HG02571 (cell line): ENCODE data around the gene MARCHF3.
"Not testable (repeated sequence)": the region's sequence is repeated elsewhere in the genome, so short reads cannot be mapped to it uniquely, and the experiment has no call there.

Experiments
- ATAC-seq: cut with Tn5 transposase; IDR thresholded peaks from one replicate; pipeline ENCODE4 v1.9.1; 2021; ENCODE audit warnings: mild to moderate bottlenecking, moderate library complexity; ENCODE audit not compliant: unreplicated experiment

Gene MARCHF3, protein sequence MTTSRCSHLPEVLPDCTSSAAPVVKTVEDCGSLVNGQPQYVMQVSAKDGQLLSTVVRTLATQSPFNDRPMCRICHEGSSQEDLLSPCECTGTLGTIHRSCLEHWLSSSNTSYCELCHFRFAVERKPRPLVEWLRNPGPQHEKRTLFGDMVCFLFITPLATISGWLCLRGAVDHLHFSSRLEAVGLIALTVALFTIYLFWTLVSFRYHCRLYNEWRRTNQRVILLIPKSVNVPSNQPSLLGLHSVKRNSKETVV

DNA sequence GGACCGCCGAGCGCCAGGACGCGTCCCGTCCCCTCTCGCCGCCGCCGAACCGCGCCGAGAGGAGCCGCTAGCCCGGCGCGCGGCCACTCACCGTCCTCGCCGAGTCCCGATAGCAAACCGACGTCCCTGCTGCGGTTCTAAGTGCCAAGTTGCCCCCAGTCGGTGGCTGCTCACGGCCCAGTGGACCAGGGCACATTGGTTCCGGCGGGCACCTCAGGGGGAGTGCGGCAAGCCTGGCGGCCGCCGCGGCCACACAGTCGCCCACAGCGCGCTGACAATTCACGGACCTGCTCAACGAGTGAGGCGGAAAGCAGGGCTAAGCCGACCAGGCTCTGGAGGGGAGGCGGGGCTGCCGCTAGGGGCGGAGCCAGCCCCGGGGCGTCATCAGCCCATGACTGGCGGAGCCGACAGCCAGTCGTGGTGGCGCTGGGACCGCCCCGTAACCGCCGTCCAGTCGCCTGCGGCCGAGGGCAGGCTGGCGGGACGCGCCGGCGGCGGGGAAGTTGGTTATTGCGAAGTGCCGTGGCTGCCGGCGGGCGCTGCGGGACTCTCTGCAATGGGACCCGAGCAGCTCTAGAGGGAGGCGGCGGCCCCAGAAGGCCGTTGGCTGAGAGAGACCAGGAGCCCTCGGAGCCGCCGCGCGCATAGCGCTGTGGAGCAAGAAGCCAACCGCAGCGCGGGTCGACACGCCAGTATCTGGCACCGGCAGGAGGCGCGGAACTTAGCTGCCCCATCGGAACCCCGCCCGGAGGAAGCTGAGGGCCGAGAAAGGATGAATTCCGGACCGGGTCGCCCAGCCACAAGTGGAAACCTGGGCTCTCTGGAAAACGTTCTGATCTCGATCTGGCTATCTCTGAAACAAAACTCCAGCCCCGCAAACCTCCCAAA is at the start of gene MARCHF3:
MARCHF3 (minus strand) TSS at position 300 of the 888 bp plus-strand sequence. CDS start 112,387 bp downstream, outside the sequence.
- peak; percentile 95 for ATAC-seq

DNA sequence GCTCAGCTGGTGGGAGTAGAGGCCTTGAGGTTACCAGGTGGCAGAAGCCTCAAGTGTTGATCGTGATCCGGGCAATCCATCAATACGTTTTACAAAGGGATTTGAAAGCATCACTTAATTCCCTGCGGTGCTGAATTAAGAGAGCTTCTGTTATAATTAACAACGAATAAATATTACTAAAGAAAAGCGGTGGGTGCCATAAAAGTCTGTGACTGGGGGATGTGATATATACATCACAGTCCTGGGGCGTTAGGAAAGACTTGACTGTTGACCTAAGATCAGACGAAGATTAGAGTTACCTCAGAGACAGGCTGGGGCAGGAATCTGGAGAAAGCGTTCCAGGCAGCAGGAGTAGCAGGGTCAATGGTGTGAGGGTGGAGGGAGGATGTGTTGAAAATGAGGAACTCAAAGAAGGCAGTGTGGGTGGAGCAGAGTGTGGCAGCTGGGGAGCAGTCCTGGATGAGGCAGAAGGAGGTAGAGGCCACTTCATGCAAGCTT is 49.7 kb upstream of the MARCHF3 start:
- ATAC-seq = no peak

DNA sequence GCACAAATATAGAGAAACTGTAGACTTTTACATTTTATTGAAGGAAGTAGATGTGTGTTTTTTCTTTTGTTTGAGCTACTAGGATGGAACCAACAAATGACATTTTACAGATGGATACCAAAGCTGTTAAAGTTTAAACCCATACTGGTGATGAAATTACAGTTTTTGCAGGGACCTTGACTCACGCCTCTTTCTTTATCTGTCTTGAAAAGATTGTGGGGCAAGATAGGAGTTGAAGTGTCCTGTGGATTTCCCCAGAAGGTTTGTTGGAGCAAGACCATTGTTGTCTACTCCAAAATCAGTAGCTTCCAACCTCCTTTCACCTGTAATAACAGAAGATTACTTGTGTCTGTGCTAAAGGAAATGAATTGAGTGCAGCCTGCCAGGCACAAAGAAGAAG is 47.0 kb upstream of the MARCHF3 start:
- no peak for ATAC-seq

DNA sequence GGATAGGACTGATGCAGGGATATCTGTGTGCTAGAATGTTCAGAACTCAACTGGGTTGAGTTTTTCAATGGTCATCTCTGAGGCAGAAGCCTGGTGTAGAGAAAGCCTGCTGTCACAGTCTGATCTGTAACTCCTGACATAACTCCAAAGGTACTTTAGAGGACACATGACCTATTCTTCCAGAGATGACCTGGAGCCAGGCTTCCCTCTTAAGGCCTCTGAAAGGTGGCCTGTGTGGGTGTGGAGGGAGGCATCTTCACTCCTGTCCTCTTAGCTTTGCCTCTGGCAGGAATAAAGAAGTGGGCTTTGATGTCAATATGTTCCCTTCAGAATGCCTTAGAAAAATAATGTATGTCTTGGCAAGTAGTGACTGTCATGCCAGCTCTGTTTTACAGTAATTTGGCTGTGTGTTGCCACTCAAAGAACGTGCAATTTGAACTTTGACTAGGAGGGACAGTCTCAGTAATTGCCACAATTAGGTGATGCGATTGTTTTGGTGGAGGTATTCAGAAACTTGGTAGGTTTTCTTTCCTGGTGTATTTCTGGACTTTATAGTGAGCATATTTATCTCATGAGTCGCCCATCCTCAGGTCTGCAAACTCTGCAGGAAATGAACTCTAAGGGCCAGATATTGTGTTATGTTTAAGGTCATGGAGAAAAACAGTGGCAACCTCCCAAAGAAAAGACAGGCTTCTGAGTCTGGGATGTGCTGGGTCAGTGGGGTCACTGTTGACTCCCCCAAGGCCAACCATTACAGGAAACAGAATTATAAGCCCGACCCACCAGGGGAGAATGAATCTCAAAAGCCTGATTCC is 46.2 kb upstream of the MARCHF3 start:
- ATAC-seq = no peak

DNA sequence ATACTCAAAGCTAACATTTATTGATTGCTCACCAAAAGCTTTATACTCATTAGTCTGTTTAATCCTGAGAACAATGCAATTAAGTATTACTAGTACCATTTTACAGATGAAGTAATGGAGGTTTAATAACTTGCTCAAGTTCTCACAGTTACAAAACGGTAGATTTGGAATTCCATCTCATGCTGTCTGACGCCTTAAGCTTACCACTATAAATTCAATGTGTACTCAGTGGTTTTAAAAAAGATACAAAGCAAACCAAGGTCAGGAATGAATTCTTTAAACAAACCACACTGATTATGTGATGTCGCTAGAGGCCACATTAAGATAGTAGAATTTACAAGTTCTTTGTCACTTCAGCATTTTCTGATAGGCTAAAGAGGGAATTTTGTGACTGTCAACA is 44.1 kb upstream of the MARCHF3 start:
- no peak for ATAC-seq

DNA sequence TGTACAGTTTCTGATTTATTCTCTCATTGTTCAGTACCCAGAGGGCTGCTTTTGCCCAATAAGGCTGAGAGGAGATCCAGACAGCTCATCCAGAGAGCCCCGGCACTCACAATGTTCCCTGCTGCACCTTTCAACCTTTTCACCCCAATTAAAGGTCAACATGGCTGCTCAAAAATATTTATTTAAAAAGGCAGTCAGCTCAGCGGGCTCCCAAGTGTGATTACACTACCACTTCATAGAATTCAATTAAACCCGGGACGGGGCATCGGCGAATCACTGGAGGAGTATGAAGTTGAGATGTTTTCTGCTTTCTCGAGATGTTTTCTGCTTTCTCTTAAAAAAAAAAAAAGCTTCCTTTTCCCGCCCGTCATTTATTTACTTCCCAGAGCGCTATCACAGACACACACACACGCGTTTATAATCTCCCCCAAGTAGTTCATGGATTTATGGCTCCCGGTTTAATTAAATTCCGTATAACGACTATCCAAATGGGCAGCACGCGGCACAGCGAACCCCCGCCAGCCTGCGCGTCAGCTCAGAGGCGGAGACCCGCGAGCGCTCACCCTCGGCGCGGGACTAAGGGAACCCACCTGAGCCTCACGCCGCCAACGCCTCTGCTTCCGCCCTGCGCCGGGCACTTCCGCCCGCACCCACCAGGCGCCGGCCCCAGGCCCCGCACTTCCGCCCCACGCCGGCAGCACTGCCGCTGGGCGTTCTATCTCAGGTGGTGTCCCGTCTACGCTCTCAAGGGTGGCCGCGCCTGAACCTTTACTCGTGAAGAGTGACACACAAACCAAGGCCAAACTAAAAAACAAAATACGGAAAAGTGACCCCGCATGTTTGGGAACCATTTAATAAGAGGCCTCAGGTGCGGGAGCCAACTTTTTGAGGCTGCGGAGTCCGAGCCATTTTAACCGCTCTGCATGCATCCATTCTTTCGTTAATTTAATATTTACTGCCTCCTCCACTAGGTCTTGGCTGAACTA is 42.8 kb upstream of the MARCHF3 start, which contains the start of gene C5orf63:
C5orf63 (minus strand) TSS at position 642 of the 986 bp plus-strand sequence. CDS start 14,507 bp downstream, outside the sequence.
- ATAC-seq = peak; percentile 100

DNA sequence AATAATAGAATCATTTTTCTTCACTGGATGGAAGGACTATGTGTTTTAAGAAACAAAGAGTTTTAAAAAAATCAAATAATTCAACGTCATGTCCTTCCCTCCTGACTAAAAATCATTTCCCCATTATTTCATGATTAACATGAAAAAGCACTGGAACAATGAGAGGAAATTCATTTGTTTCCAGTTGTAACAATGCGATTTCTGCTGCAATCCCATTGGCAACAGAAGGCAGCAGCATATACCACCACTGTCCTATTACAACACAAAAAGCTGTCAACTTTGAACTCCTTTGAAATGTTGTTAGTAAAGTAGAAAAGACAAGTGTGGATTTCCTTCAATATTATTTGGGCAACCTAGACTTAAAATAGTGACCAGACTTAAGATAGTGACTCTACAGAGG is 39.9 kb upstream of the MARCHF3 start:
- no peak for ATAC-seq

DNA sequence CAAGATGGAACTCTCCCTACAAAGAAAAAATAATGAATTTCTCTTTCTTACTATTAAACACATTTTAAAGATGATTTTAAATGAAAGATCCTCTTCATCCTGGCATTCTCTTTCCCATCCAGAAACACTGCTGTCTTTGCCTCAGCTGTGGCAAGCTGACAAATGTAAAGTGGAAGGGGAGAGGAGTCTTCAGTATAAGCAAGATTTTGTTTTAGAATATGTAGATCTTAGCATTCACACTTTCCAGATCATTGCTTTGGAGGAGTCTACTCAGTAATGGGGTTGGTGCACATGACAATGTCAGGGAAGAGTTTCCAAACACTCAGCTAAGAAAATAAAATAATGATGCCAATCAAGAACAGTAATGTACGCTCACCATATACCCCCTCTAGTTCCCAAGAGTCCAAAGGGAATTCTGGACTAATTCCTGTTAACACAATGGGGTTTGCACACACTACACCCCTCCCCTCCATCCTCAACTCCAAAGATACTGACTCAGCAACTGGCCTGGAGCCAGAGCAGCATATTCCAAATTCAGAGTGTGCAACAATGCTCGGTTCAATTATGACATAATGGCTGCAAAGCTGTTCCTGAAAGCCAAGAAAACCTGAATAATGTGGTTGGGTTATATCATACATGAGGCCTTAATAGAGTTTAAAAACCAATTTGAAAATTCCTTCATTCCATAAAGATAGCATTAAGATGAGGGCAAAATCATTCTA is 38.3 kb upstream of the MARCHF3 start:
- ATAC-seq = no peak

DNA sequence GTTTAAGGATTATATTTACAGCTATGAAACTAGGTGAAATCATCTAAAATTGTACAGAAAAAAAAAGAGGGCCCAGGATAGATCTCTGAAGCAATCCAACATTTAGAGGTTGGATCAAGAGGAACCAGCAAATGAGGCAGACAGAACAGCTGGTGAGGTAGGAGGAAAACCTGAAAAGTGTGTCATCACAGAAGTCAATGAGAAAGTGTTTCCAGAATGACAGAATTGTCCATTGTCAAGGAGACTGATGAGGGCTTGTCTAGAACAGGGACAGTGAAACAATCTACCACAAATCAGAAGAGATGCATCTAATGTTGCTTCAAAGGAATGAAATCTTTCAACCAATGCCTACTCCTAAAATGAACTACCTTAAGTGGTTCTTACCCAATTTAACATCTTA is 36.4 kb upstream of the MARCHF3 start:
- ATAC-seq = no peak

DNA sequence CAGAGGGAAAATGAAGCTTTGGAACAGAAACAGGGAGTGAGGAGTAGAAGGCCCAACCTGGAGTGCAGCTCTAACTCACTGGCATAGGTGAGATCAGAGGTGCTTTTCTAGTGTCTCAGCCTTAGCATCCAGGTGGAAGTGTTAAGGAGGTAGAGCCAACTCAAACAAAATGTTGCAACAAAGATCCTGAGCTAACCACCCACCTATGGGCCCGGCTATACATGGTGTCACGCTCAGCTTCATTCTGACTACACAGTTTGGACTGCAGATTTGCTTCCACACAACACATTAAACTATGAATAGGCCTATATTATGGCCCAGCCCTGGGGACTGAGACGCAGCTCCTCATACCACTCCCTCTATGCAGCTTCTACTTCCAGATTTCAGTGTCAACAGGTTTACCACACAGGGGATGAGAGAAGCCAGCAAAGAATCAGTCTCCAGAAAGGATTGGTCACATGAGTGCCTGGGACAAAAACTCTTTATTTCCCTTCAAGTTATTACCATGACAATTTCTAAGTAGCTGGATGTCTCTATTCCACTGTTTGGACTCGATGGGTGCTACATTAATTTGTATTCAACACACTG is 34.0 kb upstream of the MARCHF3 start:
- no peak for ATAC-seq

DNA sequence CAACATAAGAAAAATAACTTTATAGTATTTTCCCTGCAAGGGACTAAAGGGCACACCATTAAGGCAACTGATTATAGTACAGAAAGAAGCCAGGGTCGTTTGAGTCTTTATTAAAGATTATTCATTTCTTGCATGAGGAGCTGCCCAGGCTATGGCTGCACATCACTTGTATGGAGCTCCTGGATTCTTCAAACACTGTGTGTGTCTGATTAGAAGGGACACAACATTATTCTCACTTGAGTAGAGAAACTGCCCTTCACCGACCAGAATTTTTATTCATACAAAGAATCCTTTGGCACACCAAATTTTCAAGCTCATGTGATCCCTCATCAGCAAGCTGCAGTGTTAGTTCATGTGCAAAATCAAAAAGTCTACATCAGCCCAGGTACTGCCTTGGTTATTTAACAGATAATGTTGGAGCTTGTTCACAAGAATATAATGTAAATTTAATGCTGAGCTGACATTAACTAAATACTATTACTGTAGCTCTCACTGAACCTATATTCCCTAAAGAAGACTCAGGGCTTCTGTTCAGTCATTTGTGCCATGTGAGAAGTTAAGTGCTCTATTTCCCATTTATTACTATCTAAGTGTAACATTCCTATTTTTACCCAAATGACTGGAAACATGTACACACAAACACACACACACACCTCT is 33.0 kb upstream of the MARCHF3 start:
- no peak for ATAC-seq

DNA sequence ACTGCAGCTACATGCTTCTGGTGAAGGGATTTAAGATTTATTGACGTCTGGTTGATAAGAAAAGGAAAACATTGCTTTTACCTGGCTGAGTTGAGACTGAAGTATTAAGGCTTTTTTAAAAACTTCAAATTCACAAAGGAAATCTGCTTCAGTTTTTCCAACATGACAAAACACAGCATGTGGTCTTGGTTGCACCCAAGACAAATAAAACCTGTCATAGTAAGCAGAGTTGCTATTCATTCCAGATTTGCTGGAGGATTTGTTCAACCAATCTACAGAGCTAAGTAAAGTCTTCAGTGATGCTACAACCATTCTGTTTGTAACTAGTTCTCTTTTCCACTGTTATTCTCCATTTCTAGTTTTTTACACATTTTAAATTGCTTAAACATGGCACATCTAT is 31.6 kb upstream of the MARCHF3 start:
- no peak for ATAC-seq

DNA sequence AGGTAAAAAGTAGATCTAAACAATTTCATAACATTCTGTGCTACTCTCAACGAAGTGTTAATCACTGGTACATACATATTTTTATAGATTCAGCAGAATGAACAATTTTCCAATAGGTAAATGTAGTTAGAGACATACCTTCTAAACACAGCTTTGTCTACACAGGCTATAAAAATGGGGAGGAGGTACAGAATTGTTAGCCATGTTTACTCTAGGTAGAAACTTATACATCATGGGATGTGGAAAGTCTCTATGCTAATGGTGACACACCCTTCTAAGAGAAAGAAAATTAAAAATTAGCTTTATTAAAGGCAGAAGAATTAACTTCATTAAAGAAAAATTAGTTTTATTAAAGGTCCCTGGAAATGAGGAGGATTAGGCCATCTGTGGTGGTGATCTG is 31.2 kb upstream of the MARCHF3 start:
- ATAC-seq = no peak

DNA sequence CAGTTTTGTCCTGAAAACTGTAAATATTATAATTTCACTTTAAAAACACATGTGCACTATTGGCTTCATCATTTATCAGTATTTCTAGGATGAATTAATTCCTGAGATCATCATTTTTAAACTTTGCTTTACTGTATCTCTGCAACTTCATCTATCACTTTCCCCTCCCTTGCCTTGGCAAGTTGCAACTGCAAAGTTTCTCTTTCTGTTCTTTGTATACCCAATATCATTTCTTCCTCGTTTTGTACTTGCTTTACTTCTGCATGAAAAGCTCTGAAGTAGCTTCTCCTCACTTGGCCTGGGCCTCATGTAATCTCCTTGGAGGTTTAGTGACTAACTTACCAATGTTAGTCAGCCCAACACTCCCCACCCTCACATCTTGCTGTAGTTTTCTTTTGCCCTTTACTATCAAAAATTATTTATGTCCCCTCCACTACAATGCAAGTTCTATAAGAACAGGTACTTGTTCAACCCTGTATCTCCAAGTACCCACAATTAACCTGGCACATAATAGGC is 30.2 kb upstream of the MARCHF3 start:
- no peak for ATAC-seq

DNA sequence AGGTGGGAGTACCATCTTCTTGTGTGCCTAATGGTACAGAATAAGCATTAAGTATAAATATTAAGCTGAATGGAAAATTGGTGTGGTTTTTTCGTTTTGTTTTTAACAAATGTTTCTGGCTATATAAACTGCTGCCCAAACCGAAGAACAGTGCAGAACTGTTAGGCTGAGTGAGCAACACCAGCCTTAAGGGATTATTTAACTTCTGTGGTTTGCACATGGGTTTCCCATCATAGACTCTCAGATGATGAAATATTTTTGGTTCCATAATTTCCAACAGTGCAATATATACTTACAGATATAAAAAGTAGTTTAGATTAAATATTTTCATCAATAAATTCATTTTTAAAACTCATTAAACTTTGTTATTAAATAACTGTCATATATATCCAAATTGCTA is 26.5 kb upstream of the MARCHF3 start:
- no peak for ATAC-seq

DNA sequence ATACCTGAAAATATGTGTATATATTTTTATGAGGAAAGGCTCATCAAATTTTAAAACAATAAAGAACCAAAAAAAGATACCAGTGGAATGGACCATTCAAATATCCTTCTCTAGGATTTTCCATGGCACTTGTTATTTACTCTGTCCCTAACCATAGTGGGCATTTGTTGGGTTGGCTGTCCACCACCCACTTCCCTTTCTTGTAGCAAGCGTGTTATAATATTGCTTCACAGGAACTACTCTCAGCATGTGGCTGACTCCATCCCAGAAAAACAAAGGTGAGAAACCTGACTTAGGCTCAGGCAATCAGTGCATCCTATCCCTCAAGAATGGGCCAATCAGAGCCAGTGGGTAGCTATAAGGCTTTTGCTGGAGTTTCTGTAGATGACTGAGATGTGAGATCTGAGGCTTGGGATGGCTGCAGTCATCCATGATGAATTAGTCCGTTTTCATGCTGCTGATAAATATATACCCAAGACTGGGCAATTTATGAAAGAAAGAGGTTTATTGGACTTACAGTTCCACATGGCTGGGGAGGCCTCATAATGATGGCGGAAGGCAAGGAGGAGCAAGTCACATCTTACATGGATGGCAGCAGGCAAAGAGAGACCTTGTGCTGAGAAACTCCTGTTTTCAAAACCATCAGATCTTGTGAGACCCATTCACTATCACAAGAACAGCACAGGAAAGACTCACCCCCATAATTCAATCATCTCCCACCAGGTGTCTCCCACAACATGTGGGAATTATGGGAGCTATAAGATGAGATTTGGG is 25.7 kb upstream of the MARCHF3 start:
- ATAC-seq = no peak

DNA sequence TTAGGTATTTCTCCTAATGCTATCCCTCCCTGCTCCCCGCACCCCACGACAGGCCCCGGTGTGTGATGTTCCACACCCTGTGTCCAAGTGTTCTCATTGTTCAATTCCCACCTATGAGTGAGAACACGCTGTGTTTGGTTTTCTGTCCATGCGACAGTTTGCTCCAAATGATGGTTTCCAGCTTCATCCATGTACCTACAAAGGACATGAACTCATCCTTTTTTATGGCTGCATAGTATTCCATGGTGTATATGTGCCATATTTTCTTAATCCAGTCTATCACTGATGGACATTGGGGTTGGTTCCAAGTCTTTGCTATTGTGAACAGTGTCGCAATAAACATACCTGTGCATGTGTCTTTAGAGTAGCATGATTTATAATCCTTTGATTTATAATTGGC is 23.2 kb upstream of the MARCHF3 start:
- ATAC-seq = not testable (repeated sequence)
